GM10266 (cell line): ENCODE data around the gene HYDIN.
"Not testable (repeated sequence)": the region's sequence is repeated elsewhere in the genome, so short reads cannot be mapped to it uniquely, and the experiment has no call there.

ENCODE experiments used
- DNase-seq: peaks from one replicate; pipeline ENCODE4 v3.0.0; 2012; ENCODE audit errors: extremely low spot score

HYDIN gene

DNA sequence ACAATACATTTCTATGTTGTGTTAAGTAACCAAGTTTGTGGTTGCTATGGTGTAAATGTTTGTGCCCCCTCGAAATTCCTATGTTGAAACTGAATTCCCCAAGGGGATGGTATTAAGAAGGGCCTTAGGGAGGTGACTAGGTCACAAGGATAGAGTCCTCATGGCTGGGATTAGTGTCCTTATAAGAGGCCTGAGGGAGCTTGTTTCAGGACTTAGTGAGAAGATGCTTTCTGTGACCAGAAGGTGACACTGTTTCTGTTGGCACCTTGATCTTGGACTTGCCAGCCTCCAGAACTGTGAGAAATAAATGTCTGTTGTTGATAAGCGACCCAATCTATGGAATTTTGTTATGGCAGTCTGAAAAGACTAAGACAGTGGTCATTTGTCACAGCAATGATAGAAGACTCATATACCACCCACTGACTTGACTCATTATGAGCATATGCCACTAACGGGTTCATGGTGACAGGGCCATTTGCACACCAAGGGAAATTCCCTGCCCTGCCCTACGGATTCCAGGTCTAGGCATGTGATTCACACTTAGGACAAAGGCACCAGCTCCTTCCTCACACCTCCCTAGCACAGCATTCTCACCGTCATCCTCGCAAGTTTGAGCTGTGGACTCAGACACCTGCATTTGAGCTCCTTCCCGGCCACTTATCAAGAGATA lies 290.7 kb downstream of the HYDIN start:
- not testable (repeated sequence) for DNase-seq

DNA sequence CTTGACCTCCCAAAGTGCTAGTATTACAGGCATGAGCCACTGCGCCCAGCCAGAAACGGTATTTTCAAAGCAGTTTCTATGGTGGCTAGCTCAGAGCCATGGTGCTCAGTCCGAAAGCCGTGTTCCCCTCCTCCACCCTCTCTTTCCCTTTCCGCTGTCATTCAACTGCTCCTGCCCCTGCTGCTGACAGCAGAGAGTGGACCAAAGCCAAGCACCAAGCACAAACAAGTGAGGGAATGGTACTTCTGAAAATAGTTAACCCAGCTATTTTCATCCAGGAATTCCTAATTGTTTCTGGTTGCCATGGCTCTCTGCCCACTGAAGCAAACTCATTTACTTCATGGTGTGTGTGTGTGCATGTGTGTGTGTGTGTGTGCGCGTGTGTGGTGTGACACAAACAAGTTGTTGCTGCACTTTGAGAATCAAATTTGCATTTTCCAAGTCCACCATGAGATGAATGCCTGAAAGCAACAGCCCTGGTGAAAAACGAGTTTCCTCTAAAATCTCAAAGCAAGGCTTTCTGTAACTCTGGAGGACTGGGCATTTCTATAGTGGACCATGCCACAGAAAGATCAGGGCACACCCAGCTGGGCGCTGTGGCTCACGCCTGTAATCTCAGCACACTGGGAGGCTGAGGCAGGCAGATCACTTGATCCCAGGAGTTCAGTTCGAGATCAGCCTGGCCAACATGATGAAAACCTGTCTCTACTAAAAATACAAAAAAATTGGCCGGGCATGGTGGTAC lies 293.6 kb downstream of the HYDIN start:
- DNase-seq: not testable (repeated sequence)

DNA sequence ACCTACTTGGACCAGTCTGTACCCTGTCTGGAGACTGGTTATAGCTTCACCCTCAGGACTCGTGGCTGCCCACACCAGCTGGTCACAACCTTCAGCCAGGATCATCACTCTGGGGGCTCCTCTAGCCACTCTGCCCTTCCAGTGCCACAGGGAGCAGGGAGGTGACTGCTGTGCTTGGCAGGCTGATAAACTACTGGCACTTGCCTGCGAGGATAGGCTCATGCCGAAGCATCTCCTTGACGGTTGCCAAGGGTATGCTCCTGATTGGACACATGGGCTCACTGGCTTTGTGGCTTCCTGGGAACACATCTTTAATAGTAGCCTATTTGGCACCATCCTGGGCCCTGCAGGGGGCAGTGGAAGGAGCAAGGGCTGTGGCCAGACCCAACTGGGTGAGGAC lies 295.2 kb downstream of the HYDIN start:
- DNase-seq: not testable (repeated sequence)

DNA sequence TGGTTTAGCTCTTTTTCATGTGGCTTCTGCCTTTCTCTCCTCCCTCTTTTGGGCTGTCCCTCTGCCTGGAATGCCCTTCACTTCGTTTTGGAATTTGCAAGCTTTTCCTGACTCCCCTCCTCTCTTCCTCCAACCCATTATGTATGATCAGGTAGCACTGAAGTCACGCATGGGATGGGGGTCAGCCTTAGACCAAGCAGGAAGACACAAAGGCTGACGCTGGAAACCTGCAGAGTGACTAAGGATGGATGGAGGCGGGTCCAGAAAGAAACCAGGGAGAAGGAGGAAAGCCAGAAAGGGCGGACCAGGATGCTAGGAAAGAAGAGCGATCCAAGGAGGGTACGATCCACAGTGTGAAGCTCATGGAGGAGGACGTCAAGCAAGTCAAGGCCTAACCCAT lies 296.8 kb downstream of the HYDIN start:
- DNase-seq: not testable (repeated sequence)

DNA sequence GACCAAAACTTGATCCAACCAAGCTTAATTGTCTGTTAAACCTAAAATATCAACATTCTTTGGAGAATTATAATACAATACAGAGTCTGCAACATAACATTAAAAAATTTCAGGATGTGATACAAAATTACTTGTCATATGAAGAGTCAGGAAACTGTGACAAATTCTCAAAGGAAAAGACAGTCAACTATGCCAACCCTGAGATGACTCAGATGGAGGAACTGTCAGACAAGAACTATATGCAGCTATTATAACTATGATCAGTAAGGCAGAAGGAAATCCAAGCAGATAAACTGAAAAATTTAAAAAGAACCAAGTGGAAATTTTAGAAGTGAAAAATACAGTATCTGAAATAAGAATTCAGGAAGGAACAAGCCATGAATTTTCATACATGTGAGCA lies 299.8 kb downstream of the HYDIN start:
- not testable (repeated sequence) for DNase-seq

DNA sequence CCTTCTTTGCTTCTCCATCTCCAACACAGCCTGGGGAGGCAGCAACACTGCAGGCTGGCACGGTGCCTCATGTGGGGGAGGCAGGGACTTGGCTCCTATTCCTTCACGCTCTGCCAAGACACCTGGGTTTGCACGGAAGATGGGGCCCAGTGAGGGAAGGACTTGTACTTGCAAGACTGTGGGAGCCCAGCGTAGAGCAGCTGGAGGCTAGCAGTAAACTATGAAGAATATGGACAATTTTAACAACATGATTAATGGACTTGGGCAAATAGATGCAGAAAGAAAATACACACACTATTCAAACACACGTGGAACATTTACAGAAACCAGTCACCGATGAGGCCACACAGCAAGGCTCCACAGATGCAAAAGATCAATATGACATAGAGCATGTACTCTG lies 308.4 kb downstream of the HYDIN start:
- DNase-seq: not testable (repeated sequence)

DNA sequence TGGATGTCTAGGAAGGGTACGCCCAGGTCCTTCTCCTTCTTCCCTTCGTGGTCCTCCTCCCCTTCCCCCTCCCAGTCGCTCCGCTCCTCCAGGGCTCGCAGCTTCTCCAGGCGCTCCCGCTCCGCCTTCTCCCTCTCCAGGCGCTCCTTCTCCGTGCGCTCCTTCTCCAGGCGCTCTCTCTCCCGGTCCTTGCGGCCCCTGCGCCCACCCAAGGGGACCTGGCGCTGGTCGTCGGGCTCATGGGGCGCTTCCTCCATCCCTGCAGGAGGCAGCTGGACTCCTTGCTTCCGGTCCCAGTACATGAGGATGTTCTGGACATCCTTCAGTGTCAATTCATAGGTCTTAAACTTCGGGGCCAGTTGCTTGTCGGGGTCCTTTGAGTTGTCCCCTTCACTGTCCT lies 309.9 kb downstream of the HYDIN start:
- not testable (repeated sequence) for DNase-seq

DNA sequence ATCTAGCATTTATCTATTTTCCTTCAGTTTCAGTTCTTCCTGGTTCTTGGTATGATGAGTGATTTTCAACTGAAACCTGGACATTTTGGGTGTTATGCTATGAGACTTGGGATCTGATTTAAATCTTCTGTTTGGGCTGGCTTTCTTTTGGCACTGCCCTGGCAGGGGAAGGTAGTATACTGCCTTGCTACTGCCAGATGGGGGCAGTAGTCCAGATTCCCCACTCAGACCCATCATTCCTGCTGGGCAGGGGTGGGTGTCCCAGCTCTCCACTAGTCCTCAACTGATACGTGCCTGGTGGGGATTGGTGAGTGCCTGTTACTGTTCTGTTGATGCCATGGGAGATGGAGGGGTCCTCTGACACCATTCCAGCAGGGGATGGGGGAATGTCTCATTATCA lies 342.3 kb downstream of the HYDIN start:
- not testable (repeated sequence) for DNase-seq

DNA sequence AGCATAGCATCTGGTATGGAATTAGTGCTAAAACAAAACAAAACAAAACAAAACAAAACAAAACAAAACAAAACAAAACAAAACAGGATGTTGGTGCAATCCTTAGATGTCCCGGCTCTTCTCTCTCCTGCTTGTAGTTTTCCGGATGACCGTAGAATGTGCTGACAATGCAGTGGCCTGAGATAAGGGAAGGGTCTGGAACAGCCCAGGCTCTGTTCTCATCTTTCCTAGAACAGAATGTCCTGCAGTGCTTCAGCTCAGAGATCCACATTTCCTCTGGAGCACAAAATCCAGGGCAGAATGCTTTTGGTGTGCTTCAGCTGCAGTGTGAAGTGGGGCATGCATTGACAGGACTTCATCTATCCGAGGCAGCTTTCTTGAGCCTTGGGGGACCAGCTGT lies 345.9 kb downstream of the HYDIN start:
- DNase-seq: not testable (repeated sequence)

DNA sequence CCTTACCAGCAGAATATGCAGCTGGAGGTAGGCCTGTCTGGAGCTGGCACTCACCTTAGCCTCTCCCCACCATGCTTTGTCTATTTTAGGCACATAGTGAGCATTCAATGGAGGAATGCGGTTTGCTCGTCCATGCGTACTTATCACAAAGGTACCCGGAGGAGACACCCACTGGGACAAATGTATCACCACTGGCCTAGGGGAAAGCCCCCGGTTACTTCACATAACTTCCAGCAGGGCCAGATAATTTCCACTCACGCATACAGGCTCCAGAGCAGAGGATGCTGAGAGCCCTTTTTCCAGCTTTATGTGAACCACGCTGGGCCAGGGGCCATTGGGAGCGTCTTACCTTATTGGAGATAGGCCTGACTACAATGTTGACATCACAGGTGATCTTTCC lies 348.2 kb downstream of the HYDIN start:
- not testable (repeated sequence) for DNase-seq

DNA sequence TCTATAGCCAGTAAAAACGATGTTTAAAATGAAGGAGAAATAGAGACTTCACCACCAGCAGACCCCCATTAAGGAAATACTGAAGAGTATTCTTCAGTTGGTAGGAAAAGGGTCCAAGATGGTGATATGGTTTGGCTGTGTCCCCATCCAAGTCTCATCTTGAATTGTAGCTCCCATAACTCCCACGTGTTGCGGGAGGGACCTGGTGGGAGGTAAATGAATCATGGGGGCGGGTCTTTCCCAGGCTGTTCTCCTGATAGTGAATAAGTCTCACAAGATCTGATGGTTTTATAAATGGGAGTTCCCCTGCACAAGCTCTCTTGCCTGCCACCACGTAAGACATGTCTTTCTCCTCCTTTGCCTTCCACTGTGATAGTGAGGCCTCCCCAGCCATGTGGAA lies 352.6 kb downstream of the HYDIN start:
- DNase-seq: not testable (repeated sequence)

DNA sequence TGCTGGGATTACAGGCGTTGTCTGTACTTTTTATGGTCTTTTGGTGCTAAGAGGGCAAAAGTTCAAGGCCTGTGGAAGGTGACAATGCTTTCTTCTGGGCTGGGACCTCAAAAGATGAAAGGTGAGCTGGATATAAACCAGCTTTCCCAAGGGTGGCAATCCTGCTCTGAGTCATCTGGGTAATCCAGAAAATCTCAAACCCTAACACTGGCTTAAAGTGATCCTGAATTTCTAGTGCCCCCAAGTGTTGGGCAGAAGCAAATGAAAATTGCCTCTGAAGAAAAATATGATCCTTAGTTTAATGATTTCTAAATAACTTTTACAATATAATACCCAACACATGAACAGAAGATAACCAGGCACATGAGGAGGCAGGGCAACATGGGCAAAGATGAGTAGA lies 354.1 kb downstream of the HYDIN start:
- not testable (repeated sequence) for DNase-seq

DNA sequence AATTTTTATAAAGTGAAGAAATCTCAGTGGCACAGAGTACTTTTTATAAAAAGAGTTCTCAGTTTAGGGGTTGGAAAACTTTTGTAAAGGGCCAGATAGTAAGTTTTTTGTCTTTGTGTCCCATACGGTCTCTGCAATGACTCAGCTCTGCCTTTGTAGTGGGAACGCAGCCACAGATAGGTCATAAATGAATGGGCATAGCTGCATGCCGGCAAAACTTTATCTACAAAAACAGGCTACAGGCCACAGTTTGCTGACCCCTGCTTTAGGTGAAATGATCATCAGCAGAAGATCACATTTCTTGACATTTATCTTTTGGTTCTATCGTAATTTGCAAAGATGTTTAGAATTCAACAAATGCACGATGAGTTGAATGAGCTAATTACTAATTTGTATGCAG lies 365.8 kb downstream of the HYDIN start:
- DNase-seq: not testable (repeated sequence)

DNA sequence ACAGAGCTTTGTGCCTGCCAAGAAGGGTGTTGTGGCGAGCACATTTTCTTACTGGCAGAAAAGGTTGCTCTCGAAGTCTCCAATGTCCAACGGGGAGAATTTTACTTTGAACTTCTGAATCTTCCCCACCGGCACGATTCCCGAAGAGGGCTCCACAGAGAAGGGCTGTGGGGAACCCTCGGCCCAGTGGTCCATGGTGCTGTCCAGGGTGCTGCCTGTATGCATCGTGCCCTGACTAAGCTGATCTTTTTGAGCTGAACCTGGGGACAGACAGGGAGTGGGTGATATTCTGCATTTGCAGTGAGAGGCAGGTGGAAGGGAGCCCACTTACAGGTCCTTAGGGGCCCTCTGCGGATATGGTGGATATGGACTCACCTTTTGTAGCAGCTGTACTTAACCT lies 368.5 kb downstream of the HYDIN start:
- DNase-seq: not testable (repeated sequence)

DNA sequence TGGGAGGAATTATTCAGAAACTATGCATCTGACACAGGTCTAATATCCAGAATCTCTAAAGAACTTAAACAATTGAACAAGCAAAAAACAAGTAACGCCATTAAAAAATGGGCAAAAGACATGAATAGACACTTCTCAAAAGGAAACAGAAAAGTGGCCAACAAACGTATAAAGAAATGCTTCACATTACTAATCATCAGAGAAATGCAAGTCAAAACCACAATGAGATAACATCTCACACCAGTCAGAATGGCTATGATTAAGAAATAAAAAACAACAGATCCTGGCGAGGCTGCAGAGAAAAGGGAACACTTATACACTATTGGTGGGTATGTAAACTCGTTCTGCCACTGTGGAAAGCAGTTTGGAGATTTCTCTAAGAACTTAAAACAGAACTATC lies 379.2 kb downstream of the HYDIN start:
- not testable (repeated sequence) for DNase-seq

DNA sequence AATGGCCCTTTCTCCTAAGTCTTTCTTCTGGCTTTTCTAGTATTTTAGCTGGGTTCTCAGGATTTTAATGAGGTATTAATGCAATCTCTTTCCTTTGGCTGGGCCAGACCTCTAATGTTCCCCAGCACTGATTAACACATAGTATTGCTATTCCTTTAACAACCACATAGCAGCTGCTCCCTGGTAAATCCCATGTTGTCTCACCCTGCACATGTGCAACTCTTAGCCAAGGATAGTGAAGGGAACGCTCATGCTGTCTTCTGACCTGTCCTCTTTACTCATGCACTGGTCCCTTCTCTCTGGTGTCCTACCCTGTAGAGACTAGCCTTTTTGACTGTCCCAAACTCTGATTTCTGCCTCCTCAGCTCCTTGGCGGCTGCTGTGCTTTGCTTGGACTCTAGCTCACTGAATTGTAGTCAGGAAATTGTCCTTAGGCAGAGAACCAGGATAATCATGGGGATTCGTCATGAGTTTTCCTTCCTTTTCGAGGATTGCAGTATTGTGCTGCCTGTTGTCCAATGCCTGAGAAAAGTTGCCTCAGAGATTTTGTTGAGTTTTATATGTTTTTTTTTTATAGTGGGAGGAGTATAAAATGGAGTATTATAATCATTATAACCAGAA lies 406.9 kb downstream of the HYDIN start:
- DNase-seq: not testable (repeated sequence)

DNA sequence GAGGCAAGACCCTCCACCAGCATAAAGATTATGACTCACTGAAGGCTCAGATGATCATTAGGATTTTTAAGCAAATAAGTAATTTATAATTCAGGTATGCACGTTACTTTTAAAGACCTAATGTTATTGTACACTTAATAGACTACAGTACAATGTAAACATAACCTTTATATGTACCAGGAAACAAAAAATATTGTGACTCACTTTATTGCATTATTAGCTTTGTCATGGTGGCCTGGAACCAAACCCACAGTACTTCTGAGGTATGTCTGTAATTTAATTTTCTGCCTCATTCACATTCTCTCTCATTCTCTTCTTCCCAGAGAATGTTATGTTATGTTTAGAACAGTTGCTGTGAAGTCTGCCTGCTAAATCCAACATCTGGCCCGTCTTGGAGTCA lies 407.8 kb downstream of the HYDIN start:
- DNase-seq: not testable (repeated sequence)

DNA sequence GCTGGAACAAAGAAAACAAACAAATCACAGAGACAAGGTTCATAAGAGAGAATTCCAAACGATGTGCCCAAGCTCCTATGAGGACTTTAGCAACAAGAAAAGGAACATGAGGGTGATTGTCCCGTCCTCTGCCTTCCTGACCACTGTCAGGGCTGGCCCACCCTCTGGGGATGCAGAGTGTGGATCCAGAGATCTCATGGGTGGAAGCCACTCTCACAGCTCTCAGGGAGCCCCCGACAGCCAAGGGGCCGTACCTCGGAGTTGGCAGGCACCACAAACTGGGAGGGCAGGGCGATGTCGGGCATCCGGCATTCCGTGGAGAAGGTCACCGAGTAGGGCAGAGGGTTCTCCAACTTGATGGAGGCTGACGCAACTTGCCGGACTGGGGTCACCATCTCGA lies 412.4 kb downstream of the HYDIN start:
- not testable (repeated sequence) for DNase-seq
